Ishikawa (cell line): ENCODE results near the gene TBC1D1.

Source experiments
- CEBPB ChIP-seq: IDR thresholded peaks from 2 replicates; pipeline ENCODE4 v1.6.1; 2012
- CREB1 ChIP-seq: IDR thresholded peaks from 2 replicates; pipeline ENCODE4 v1.6.1; 2012; ENCODE audit warnings: low read depth
- EGR1 ChIP-seq: IDR thresholded peaks from 2 replicates; pipeline ENCODE4 v1.6.1; 2012
- EP300 ChIP-seq: IDR thresholded peaks from 2 replicates; pipeline ENCODE4 v1.6.1; 2012; ENCODE audit warnings: borderline replicate concordance
- FOXM1 ChIP-seq: IDR thresholded peaks from 2 replicates; pipeline ENCODE4 v1.6.1; 2012; ENCODE audit warnings: low read depth, borderline replicate concordance
- MAX ChIP-seq: IDR thresholded peaks from 2 replicates; pipeline ENCODE4 v1.6.1; 2012
- NFIC ChIP-seq: IDR thresholded peaks from 2 replicates; pipeline ENCODE4 v1.6.1; 2012
- RAD21 ChIP-seq: IDR thresholded peaks from 2 replicates; pipeline ENCODE4 v1.6.1; 2012; ENCODE audit warnings: low read depth
- REST ChIP-seq: IDR thresholded peaks from 2 replicates; pipeline ENCODE4 v1.6.1; 2012; ENCODE audit warnings: low read depth, mild to moderate bottlenecking
- TAF1 ChIP-seq: IDR thresholded peaks from 2 replicates; pipeline ENCODE4 v1.6.1; 2012; ENCODE audit warnings: low read depth, mild to moderate bottlenecking
- TCF12 ChIP-seq: IDR thresholded peaks from 2 replicates; pipeline ENCODE4 v1.6.1; 2012; ENCODE audit warnings: low read depth
- TEAD4 ChIP-seq: IDR thresholded peaks from 2 replicates; pipeline ENCODE4 v1.6.1; 2012
- YY1 ChIP-seq: IDR thresholded peaks from 2 replicates; pipeline ENCODE4 v1.6.1; 2012; ENCODE audit warnings: low read depth
- ZBTB7A ChIP-seq: IDR thresholded peaks from 2 replicates; pipeline ENCODE4 v1.6.1; 2012; ENCODE audit warnings: low read depth
- TF ChIP-seq, protein P1 (sequence below): IDR thresholded peaks from 2 replicates; pipeline ENCODE4 v1.6.1; 2012

TBC1D1 gene

DNA sequence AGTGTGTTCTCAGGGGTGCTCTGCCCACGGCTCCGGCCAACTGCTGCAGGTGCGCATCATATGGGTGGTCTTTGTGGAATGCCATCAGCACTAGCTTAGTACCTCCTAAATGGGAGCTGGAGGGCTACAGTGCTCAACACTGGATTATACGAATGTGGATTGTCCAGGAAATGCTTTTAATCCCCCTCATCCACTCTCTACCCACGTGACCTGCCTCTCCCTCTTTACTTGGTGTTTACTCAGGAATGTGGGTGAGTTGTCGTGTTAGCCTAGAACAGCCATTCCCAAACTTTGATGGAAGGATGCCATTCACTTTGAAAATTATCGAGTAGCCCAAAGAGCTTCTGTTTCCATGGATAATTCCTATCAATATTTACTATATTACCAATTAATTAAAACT is 220.1 kb downstream of the TBC1D1 start:
- TF ChIP-seq REST (no peak), CEBPB (no peak), MAX (no peak), RAD21 (no peak), EGR1 (no peak), NFIC (no peak), YY1 (no peak), TEAD4 (no peak), ZBTB7A (no peak), TCF12 (no peak), TAF1 (no peak), FOXM1 (no peak), CREB1 (no peak), EP300 (no peak)
- TF ChIP-seq, protein P1, sequence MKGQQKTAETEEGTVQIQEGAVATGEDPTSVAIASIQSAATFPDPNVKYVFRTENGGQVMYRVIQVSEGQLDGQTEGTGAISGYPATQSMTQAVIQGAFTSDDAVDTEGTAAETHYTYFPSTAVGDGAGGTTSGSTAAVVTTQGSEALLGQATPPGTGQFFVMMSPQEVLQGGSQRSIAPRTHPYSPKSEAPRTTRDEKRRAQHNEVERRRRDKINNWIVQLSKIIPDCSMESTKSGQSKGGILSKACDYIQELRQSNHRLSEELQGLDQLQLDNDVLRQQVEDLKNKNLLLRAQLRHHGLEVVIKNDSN: no peak

DNA sequence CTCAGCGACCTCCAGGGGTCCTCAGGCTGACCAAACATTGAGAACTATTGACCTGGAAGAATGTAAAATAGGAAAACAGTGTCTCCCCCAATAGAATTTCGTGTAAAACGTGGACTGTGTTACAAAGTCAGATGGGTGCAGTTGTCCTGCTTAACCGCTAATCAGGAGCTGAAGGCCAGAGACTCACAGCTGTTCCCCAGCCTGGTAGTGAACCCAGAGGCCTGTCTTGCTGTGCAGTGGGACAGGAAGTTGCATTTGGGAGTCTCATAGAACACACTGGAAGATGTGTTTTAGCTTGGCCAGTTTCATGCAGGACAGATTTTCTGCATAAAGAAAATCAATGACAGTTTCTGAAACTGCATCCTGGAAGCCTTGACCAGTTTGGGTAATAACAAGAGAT is 220.8 kb downstream of the TBC1D1 start:
- TF ChIP-seq TAF1: no peak
- TF ChIP-seq CREB1: no peak
- TF ChIP-seq EGR1: no peak
- no peak for TF ChIP-seq FOXM1
- no peak for TF ChIP-seq RAD21
- TF ChIP-seq YY1: no peak
- no peak for TF ChIP-seq CEBPB
- TF ChIP-seq TEAD4: no peak
- no peak for TF ChIP-seq REST
- no peak for TF ChIP-seq TCF12
- TF ChIP-seq NFIC: no peak
- no peak for TF ChIP-seq ZBTB7A

GRCh38 chr4:38113132-38113531 is 222.2 kb downstream of the TBC1D1 start:
- TF ChIP-seq FOXM1: no peak
- no peak for TF ChIP-seq YY1
- TF ChIP-seq NFIC: no peak
- TF ChIP-seq EP300: no peak
- no peak for TF ChIP-seq TCF12
- TF ChIP-seq TEAD4: no peak
- no peak for TF ChIP-seq REST
- TF ChIP-seq RAD21: no peak
- TF ChIP-seq CEBPB: no peak
- no peak for TF ChIP-seq MAX

DNA sequence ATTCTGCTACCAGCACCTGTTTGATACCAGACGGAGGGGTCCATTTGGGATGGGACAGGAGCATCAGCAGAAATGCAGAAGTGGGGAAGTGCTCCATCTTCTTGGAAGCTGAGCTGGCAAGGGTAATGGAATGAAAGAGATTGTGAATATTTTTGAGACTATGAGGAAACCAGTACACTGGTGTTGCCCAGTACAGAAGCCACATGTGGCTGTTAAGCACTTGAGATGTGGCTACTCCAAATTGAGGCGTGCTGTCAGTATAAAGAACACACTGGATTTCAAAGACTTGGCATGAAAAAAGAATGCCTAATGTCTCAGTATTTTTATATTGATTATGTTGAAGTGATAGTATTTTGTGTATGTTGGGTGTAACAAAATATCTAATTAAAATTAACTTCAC is 222.7 kb downstream of the TBC1D1 start:
- TF ChIP-seq TAF1 (no peak), EGR1 (no peak), CEBPB (no peak), YY1 (no peak), MAX (no peak)
- TF ChIP-seq, protein P1: no peak
